Skeletal muscle satellite cell (primary cell): ENCODE results near the gene GJB3.
A peak's percentile ranks its signal among the peaks of the same experiment; 100 is the strongest.

ENCODE experiments used
- H3K27me3 ChIP-seq: 2 replicates; pipeline ENCODE4 v1.7.0; 2013; ENCODE audit warnings: low read length; ENCODE audit not compliant: control insufficient read depth, insufficient read depth
- H3K36me3 ChIP-seq: 2 replicates; pipeline ENCODE4 v1.7.0; 2013; ENCODE audit warnings: mild to moderate bottlenecking, control low read depth, low read length; ENCODE audit not compliant: insufficient read depth
- H3K4me1 ChIP-seq: 2 replicates; pipeline ENCODE4 v1.7.0; 2013; ENCODE audit warnings: low read length; ENCODE audit not compliant: control insufficient read depth, insufficient read depth
- H3K4me2 ChIP-seq: 2 replicates; pipeline ENCODE4 v1.7.0; 2013; ENCODE audit warnings: mild to moderate bottlenecking, low read length
- H3K4me3 ChIP-seq: 2 replicates; pipeline ENCODE4 v1.7.0; 2013; ENCODE audit warnings: low read length
- H3K9ac ChIP-seq: 2 replicates; pipeline ENCODE4 v1.7.0; 2013; ENCODE audit warnings: mild to moderate bottlenecking, low read depth, low read length, moderate library complexity
- H3K9me3 ChIP-seq: replicated peaks from 2 replicates; pipeline ENCODE4 v1.7.0; 2013; ENCODE audit warnings: mild to moderate bottlenecking, control low read depth, low read length

The GJB3 gene

DNA sequence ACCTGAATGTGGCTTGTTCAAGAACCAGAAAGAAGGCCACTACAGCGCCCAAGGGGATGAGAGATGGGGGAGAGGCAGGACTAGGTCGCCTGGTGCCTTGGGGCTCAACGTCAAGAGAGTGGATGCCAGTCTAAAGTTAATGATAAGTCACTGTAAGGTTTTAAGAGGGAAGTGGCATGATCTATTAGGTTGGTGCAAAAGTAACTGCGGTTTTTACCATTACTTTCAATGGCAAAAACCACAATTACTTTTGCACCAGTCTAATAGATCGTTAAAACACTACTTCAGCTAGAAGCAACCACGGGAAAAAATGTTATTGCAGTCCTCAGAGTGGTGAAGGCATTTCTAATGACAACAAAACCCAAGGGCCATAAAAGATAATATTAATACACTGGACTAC, 2.6 kb upstream of the GJB3 start:
- no peaks in the 10 kb centered on the region for H3K9me3 ChIP-seq
- no peak overlapping the region for H3K9ac ChIP-seq
- peaks cover 11% of the 10 kb centered on the region for H3K4me1 ChIP-seq
- peaks cover 52% of the 10 kb centered on the region for H3K27me3 ChIP-seq
- H3K4me3 ChIP-seq: no peak overlapping the region
- no peaks in the 10 kb centered on the region for H3K36me3 ChIP-seq
- H3K4me2 ChIP-seq: no peak overlapping the region

DNA sequence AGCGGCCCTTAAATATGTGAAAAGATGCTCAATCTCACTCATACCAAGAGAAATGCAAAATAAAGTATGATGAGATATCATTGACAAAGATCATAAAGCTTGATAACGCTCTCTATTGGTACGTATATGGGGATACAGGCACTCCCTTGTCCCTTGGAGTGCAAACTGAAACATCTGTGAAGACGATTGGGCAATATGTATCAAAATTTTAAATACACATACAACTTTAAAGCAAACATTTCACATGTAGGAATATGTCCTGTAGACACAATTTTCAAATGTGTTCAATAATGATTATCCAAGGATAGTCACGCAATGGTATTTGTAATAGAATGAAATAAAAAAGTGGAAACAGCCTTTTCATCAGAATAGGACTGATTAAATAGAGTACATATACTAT, 2.0 kb upstream of the GJB3 start:
- Histone ChIP-seq H3K4me1 (peaks cover 17% of the 10 kb centered on the region), H3K36me3 (no peaks in the 10 kb centered on the region), H3K4me3 (no peak overlapping the region), H3K27me3 (peaks cover 52% of the 10 kb centered on the region), H3K4me2 (no peak overlapping the region), H3K9ac (no peak overlapping the region), H3K9me3 (no peaks in the 10 kb centered on the region)

DNA sequence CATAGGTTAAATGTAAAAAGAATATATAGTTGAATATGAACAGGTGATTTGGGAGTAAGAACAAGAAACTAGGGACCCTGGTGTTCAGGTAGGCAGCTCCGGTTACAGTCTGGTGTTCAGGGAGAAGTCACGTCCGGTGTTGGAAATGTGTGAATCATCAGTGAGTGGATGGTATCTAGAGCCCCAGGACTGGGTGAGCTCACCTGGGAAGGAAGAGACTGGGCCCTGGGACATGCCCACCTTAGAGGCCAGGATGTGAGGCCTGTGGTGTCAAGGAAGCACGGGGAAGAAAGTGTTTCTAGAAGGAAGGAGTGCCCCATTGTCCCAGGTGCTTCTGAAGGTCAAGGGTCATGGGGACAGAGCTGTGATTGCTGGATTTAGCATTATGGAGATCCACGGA, 1.5 kb upstream of the GJB3 start:
- H3K36me3 ChIP-seq: no peaks in the 10 kb centered on the region
- H3K9ac ChIP-seq: no peak overlapping the region
- H3K4me1 ChIP-seq: peaks cover 17% of the 10 kb centered on the region
- H3K27me3 ChIP-seq: peaks cover 52% of the 10 kb centered on the region
- no peak overlapping the region for H3K4me2 ChIP-seq
- no peaks in the 10 kb centered on the region for H3K9me3 ChIP-seq
- H3K4me3 ChIP-seq: no peak overlapping the region

DNA sequence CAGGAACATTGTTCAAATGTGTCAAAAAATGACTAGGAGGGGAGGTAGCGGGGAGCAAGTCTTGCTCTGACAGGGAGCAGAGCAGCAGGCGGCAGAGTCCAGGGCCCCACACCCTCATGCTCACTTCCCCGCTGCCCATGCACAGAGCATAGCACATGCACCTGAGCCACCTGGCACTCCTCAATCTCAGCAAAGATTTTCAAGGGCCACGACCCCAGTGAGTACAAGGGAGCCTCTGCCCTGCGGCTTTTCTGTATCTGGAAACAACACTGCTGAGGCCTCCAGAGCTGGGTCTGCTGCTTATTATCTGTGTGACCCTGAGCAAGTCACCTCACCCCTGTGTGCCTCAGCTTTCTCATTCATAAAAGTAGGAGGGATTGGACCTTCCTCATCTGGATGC, 1.1 kb upstream of the GJB3 start:
- Histone ChIP-seq H3K27me3 (peaks cover 52% of the 10 kb centered on the region), H3K4me3 (no peak overlapping the region), H3K9me3 (no peaks in the 10 kb centered on the region), H3K36me3 (no peaks in the 10 kb centered on the region), H3K9ac (no peak overlapping the region), H3K4me2 (no peak overlapping the region), H3K4me1 (peaks cover 17% of the 10 kb centered on the region)

DNA sequence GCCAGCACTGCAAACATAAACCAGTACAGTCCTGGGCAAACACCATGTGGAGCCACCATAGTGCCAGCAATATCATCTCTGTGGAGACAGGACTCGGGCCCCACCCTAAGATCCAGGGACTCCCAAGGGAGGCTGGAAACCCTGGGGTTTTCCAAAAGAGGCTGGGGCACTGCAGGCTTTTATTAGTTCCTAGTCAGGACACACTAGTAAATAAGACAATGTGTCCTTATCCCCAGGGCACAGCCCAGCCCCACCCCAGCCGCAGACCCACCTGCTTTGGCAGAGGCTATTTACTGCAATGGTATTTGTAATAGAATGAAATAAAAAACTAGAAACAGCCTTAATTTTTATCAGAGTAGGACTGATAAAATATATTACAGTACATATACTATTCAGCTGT, 486 bp upstream of the GJB3 start:
- Histone ChIP-seq H3K9ac (no peak overlapping the region), H3K27me3 (peaks cover 49% of the 10 kb centered on the region), H3K4me1 (peaks cover 17% of the 10 kb centered on the region), H3K4me2 (no peak overlapping the region), H3K9me3 (no peaks in the 10 kb centered on the region), H3K36me3 (no peaks in the 10 kb centered on the region), H3K4me3 (no peak overlapping the region)

DNA sequence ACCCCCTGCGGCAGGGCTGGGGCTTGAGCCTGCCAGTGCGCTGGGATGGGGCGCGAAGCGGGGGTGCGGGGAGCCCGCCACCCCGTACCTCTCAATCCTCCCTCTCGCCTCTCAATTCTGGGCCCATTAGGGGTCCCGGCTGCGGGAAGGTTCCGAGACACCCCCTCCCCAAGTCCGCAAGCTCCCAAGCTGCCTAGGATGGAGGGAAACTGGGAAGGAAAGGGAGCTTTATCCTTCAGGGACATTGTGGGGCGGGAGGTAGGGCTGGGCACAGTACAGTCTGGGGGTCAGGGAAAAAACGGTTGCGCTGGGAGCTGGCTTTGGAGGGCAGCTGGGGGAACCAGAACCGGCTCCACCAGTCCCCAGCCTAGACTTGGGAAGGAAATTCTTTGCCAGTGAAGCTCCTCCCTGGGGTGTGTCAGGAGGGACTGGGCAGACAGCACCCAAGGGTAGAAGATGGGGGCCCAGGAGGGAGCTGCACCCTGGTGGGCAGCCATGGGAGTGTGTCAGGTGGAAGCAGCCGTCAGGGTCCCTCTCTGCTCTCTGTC, 904 bp downstream of the GJB3 start:
- H3K9me3 ChIP-seq: no peaks in the 10 kb centered on the region
- H3K4me2 ChIP-seq: peak overlapping the region; percentile 74
- peaks cover 17% of the 10 kb centered on the region for H3K4me1 ChIP-seq
- peaks cover 49% of the 10 kb centered on the region for H3K27me3 ChIP-seq
- no peak overlapping the region for H3K9ac ChIP-seq
- H3K36me3 ChIP-seq: no peaks in the 10 kb centered on the region
- peak overlapping the region; percentile 57 for H3K4me3 ChIP-seq

DNA sequence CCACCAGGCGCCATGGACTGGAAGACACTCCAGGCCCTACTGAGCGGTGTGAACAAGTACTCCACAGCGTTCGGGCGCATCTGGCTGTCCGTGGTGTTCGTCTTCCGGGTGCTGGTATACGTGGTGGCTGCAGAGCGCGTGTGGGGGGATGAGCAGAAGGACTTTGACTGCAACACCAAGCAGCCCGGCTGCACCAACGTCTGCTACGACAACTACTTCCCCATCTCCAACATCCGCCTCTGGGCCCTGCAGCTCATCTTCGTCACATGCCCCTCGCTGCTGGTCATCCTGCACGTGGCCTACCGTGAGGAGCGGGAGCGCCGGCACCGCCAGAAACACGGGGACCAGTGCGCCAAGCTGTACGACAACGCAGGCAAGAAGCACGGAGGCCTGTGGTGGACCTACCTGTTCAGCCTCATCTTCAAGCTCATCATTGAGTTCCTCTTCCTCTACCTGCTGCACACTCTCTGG, 3.8 kb downstream of the GJB3 start:
- H3K36me3 ChIP-seq: no peaks in the 10 kb centered on the region
- H3K4me1 ChIP-seq: peaks cover 17% of the 10 kb centered on the region
- no peak overlapping the region for H3K9ac ChIP-seq
- H3K27me3 ChIP-seq: peaks cover 30% of the 10 kb centered on the region
- H3K9me3 ChIP-seq: no peaks in the 10 kb centered on the region
- no peak overlapping the region for H3K4me3 ChIP-seq
- H3K4me2 ChIP-seq: no peak overlapping the region

DNA sequence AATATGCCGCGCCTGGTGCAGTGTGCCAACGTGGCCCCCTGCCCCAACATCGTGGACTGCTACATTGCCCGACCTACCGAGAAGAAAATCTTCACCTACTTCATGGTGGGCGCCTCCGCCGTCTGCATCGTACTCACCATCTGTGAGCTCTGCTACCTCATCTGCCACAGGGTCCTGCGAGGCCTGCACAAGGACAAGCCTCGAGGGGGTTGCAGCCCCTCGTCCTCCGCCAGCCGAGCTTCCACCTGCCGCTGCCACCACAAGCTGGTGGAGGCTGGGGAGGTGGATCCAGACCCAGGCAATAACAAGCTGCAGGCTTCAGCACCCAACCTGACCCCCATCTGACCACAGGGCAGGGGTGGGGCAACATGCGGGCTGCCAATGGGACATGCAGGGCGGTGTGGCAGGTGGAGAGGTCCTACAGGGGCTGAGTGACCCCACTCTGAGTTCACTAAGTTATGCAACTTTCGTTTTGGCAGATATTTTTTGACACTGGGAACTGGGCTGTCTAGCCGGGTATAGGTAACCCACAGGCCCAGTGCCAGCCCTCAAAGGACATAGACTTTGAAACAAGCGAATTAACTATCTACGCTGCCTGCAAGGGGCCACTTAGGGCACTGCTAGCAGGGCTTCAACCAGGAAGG, 4.3 kb downstream of the GJB3 start:
- peaks cover 25% of the 10 kb centered on the region for H3K27me3 ChIP-seq
- no peaks in the 10 kb centered on the region for H3K36me3 ChIP-seq
- no peak overlapping the region for H3K9ac ChIP-seq
- no peaks in the 10 kb centered on the region for H3K9me3 ChIP-seq
- H3K4me3 ChIP-seq: no peak overlapping the region
- H3K4me2 ChIP-seq: no peak overlapping the region
- peaks cover 17% of the 10 kb centered on the region for H3K4me1 ChIP-seq

DNA sequence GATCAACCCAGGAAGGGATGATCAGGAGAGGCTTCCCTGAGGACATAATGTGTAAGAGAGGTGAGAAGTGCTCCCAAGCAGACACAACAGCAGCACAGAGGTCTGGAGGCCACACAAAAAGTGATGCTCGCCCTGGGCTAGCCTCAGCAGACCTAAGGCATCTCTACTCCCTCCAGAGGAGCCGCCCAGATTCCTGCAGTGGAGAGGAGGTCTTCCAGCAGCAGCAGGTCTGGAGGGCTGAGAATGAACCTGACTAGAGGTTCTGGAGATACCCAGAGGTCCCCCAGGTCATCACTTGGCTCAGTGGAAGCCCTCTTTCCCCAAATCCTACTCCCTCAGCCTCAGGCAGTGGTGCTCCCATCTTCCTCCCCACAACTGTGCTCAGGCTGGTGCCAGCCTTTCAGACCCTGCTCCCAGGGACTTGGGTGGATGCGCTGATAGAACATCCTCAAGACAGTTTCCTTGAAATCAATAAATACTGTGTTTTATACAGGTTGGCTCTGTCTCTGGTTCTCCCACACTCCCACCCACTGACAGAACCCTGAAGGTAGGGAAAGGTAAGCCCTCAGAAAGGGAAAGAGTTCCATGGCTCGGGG, 5.0 kb downstream of the GJB3 start:
- Histone ChIP-seq H3K4me2 (no peak overlapping the region), H3K9me3 (no peaks in the 10 kb centered on the region), H3K36me3 (no peaks in the 10 kb centered on the region), H3K4me1 (peaks cover 16% of the 10 kb centered on the region), H3K4me3 (no peak overlapping the region), H3K27me3 (peaks cover 19% of the 10 kb centered on the region), H3K9ac (no peak overlapping the region)

DNA sequence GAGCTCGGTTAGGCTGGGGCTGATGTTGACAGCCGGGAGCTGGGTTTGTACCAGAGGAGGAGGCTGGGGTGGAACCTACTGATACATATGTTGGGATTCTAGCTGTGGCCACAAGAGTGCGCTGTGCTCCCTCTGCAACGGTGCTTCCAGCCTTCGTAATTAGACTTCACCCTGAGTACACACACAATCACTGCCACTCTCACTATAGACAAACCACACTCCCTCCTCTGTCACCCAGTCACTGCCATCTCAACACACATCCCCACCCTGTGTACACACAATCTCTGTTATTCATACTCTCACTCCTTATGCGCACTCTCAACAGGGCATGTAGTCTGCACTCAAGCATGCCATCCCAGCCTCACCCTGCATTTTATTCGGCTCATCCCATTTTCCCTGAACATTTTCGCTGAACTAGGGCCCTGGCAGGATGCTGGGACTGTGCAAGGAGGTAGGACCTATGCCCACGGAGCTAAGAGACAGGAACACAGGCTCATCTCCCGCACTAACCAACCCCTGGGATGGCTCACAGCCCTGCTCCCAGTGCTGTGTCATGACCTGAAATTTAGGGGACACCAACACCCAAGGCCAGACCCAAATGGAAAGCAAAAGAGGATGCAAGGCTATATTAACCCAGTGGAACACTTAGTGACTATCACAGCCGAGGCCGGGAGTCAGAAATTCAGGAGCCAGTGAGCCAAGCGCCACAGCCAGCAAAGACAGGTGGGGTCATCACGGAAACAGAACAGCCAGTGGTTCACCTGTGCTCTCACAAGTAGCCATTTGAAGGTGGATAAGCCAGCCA, 5.7 kb downstream of the GJB3 start:
- no peaks in the 10 kb centered on the region for H3K36me3 ChIP-seq
- peaks cover 18% of the 10 kb centered on the region for H3K27me3 ChIP-seq
- no peak overlapping the region for H3K9ac ChIP-seq
- H3K9me3 ChIP-seq: no peaks in the 10 kb centered on the region
- no peak overlapping the region for H3K4me2 ChIP-seq
- no peak overlapping the region for H3K4me3 ChIP-seq
- peaks cover 8% of the 10 kb centered on the region for H3K4me1 ChIP-seq

DNA sequence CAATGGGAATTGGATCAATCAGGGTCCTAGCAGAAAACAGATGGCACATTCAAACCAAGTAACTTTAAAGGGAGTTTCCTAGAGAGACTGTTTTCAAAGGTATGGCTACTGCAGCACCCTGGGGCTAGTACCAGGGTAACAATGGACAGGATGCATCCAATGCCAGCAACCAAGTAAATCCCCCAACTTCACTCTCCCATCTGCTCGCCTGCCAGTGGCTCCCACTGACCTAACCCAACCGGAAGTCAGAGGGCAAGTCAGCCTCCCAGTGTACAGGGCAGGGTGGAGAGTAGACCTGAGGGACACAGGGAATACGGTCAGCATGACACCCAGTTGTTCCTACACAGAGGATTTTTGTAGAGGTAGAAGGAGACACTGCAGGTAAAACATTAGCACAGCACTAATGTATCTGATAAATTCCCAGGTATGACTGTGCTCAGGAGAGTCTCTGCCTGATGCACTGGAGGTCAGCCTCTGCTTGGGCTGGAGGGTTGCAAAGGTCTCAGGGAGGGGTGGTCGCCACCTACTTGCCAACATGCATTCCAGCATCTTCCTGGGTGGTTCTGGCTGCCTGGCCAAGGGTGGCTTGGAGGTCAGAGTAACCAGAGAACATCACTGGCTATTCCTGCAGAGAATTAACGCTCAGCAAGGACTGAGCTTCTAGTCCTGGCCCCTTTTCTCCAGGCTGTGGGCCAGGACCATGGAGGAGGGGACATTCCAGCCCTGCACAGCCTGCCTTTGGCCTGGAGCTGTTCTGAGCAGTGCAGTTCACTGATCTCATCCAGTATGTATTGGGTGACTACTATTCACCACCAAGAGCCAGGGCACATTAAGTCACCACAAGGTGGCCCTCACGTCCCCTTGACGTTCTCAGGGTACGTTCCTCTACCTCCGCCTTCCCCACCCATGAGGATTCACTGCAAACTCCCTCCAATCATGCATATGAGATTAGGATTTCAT, 6.7 kb downstream of the GJB3 start:
- Histone ChIP-seq H3K36me3 (no peaks in the 10 kb centered on the region), H3K4me1 (peaks cover 7% of the 10 kb centered on the region), H3K4me3 (no peak overlapping the region), H3K27me3 (peaks cover 17% of the 10 kb centered on the region), H3K9me3 (no peaks in the 10 kb centered on the region), H3K4me2 (no peak overlapping the region), H3K9ac (no peak overlapping the region)
